ENCODE results near the gene PANX3.

The PANX3 gene

GRCh38 chr11:124611064-124611463 is at the start of gene PANX3:
Gene PANX3, plus strand, starts transcription at chr11:124611428. Its CDS starts 129 bp downstream, at chr11:124611557.
- H3K9ac ChIP-seq (ENCODE audit: insufficient read length, low read depth), result no peak within 1 kb of the TSS
- no peaks in the 10 kb centered on the region for H3K4me1 ChIP-seq (ENCODE audit: insufficient read depth, insufficient read length)
- no peaks in the 10 kb centered on the region for H3K9me3 ChIP-seq (ENCODE audit: insufficient read depth, low read length)
- H3K4me3 ChIP-seq (ENCODE audit: insufficient read length, low read depth), result no peak within 1 kb of the TSS
- DNase-seq (ENCODE audit: low read depth, low spot score), result no peak
- H3K36me3 ChIP-seq (ENCODE audit: insufficient read depth, insufficient read length, low read length), result no peaks in the 10 kb centered on the region
- H3K27me3 ChIP-seq (ENCODE audit: insufficient read depth, insufficient read length), result no peaks in the 10 kb centered on the region
- TF ChIP-seq YY1 (IDR thresholded peaks at IDR 0.05; ENCODE audit: insufficient read depth, insufficient read length) (no peak), SUZ12 (IDR thresholded peaks at IDR 0.05; ENCODE audit: extremely low read depth, insufficient read depth, insufficient read length) (no peak), ZNF274 (IDR thresholded peaks at IDR 0.05; ENCODE audit: low read depth, low read length) (no peak)

- Histone ChIP-seq H3K4me3 (ENCODE audit: insufficient read length, low read depth) (no peak within 1 kb of the TSS), H3K36me3 (ENCODE audit: insufficient read depth, insufficient read length, low read length) (no peaks in the 10 kb centered on the region), H3K9me3 (ENCODE audit: insufficient read depth, low read length) (no peaks in the 10 kb centered on the region), H3K4me1 (ENCODE audit: insufficient read depth, insufficient read length) (no peaks in the 10 kb centered on the region), H3K27me3 (ENCODE audit: insufficient read depth, insufficient read length) (no peaks in the 10 kb centered on the region), H3K9ac (ENCODE audit: insufficient read length, low read depth) (no peak within 1 kb of the TSS)
- TF ChIP-seq YY1 (IDR thresholded peaks at IDR 0.05; ENCODE audit: insufficient read depth, insufficient read length) (no peak), ZNF274 (IDR thresholded peaks at IDR 0.05; ENCODE audit: low read depth, low read length) (no peak), SUZ12 (IDR thresholded peaks at IDR 0.05; ENCODE audit: extremely low read depth, insufficient read depth, insufficient read length) (no peak)
- no peak for DNase-seq (ENCODE audit: low read depth, low spot score)
Measured at GRCh38 chr11:124569697-124570096, 41.5 kb upstream of the PANX3 start, which contains the start of gene OR8A1. Gene OR8A1, plus strand, starts transcription at chr11:124569997. Its CDS starts 123 bp downstream, at chr11:124570120.

GRCh38 chr11:124570160-124570559 is 41.1 kb upstream of the PANX3 start:
- no peaks in the 10 kb centered on the region for H3K4me1 ChIP-seq (ENCODE audit: insufficient read depth, insufficient read length)
- TF ChIP-seq ZNF274 (IDR thresholded peaks at IDR 0.05; ENCODE audit: low read depth, low read length), result no peak
- TF ChIP-seq SUZ12 (IDR thresholded peaks at IDR 0.05; ENCODE audit: extremely low read depth, insufficient read depth, insufficient read length), result no peak
- no peak for TF ChIP-seq YY1 (IDR thresholded peaks at IDR 0.05; ENCODE audit: insufficient read depth, insufficient read length)
- no peak overlapping the region for H3K4me3 ChIP-seq (ENCODE audit: insufficient read length, low read depth)
- no peaks in the 10 kb centered on the region for H3K36me3 ChIP-seq (ENCODE audit: insufficient read depth, insufficient read length, low read length)
- H3K9ac ChIP-seq (ENCODE audit: insufficient read length, low read depth), result no peak overlapping the region
- no peaks in the 10 kb centered on the region for H3K9me3 ChIP-seq (ENCODE audit: insufficient read depth, low read length)
- H3K27me3 ChIP-seq (ENCODE audit: insufficient read depth, insufficient read length), result no peaks in the 10 kb centered on the region
- no peak for DNase-seq (ENCODE audit: low read depth, low spot score)

GRCh38 chr11:124577716-124578427 is 33.4 kb upstream of the PANX3 start:
- TF ChIP-seq ZNF274 (IDR thresholded peaks at IDR 0.05; ENCODE audit: low read depth, low read length), result no peak
- no peak for TF ChIP-seq SUZ12 (IDR thresholded peaks at IDR 0.05; ENCODE audit: extremely low read depth, insufficient read depth, insufficient read length)
- no peak for TF ChIP-seq YY1 (IDR thresholded peaks at IDR 0.05; ENCODE audit: insufficient read depth, insufficient read length)
- Histone ChIP-seq H3K9ac (ENCODE audit: insufficient read length, low read depth) (no peak overlapping the region), H3K36me3 (ENCODE audit: insufficient read depth, insufficient read length, low read length) (no peaks in the 10 kb centered on the region), H3K9me3 (ENCODE audit: insufficient read depth, low read length) (no peaks in the 10 kb centered on the region), H3K4me1 (ENCODE audit: insufficient read depth, insufficient read length) (no peaks in the 10 kb centered on the region), H3K4me3 (ENCODE audit: insufficient read length, low read depth) (no peak overlapping the region), H3K27me3 (ENCODE audit: insufficient read depth, insufficient read length) (no peaks in the 10 kb centered on the region)
- DNase-seq (ENCODE audit: low read depth, low spot score), result no peak

GRCh38 chr11:124578761-124579160 is 32.5 kb upstream of the PANX3 start:
- TF ChIP-seq ZNF274 (IDR thresholded peaks at IDR 0.05; ENCODE audit: low read depth, low read length), result no peak
- TF ChIP-seq YY1 (IDR thresholded peaks at IDR 0.05; ENCODE audit: insufficient read depth, insufficient read length), result no peak
- no peak for TF ChIP-seq SUZ12 (IDR thresholded peaks at IDR 0.05; ENCODE audit: extremely low read depth, insufficient read depth, insufficient read length)
- no peaks in the 10 kb centered on the region for H3K4me1 ChIP-seq (ENCODE audit: insufficient read depth, insufficient read length)
- no peak for DNase-seq (ENCODE audit: low read depth, low spot score)
- no peak overlapping the region for H3K9ac ChIP-seq (ENCODE audit: insufficient read length, low read depth)
- no peaks in the 10 kb centered on the region for H3K36me3 ChIP-seq (ENCODE audit: insufficient read depth, insufficient read length, low read length)
- no peaks in the 10 kb centered on the region for H3K9me3 ChIP-seq (ENCODE audit: insufficient read depth, low read length)
- H3K4me3 ChIP-seq (ENCODE audit: insufficient read length, low read depth), result no peak overlapping the region
- no peaks in the 10 kb centered on the region for H3K27me3 ChIP-seq (ENCODE audit: insufficient read depth, insufficient read length)

GRCh38 chr11:124581817-124582216 is 29.4 kb upstream of the PANX3 start:
- DNase-seq (ENCODE audit: low read depth, low spot score), result no peak
- Histone ChIP-seq H3K27me3 (ENCODE audit: insufficient read depth, insufficient read length) (no peaks in the 10 kb centered on the region), H3K36me3 (ENCODE audit: insufficient read depth, insufficient read length, low read length) (no peaks in the 10 kb centered on the region), H3K9me3 (ENCODE audit: insufficient read depth, low read length) (no peaks in the 10 kb centered on the region), H3K4me1 (ENCODE audit: insufficient read depth, insufficient read length) (no peaks in the 10 kb centered on the region), H3K9ac (ENCODE audit: insufficient read length, low read depth) (no peak overlapping the region), H3K4me3 (ENCODE audit: insufficient read length, low read depth) (no peak overlapping the region)
- TF ChIP-seq SUZ12 (IDR thresholded peaks at IDR 0.05; ENCODE audit: extremely low read depth, insufficient read depth, insufficient read length) (no peak), ZNF274 (IDR thresholded peaks at IDR 0.05; ENCODE audit: low read depth, low read length) (no peak), YY1 (IDR thresholded peaks at IDR 0.05; ENCODE audit: insufficient read depth, insufficient read length) (no peak)

GRCh38 chr11:124582565-124582964 is 28.7 kb upstream of the PANX3 start:
- TF ChIP-seq SUZ12 (IDR thresholded peaks at IDR 0.05; ENCODE audit: extremely low read depth, insufficient read depth, insufficient read length) (no peak), YY1 (IDR thresholded peaks at IDR 0.05; ENCODE audit: insufficient read depth, insufficient read length) (no peak), ZNF274 (IDR thresholded peaks at IDR 0.05; ENCODE audit: low read depth, low read length) (no peak)
- Histone ChIP-seq H3K9ac (ENCODE audit: insufficient read length, low read depth) (no peak overlapping the region), H3K4me1 (ENCODE audit: insufficient read depth, insufficient read length) (no peaks in the 10 kb centered on the region), H3K4me3 (ENCODE audit: insufficient read length, low read depth) (no peak overlapping the region), H3K27me3 (ENCODE audit: insufficient read depth, insufficient read length) (no peaks in the 10 kb centered on the region), H3K9me3 (ENCODE audit: insufficient read depth, low read length) (no peaks in the 10 kb centered on the region), H3K36me3 (ENCODE audit: insufficient read depth, insufficient read length, low read length) (no peaks in the 10 kb centered on the region)
- DNase-seq (ENCODE audit: low read depth, low spot score), result no peak

Data from NT2/D1 (cell line).